HG02973 (cell line): ENCODE results near the gene SRRM2.

Source experiments
- ATAC-seq: cut with Tn5 transposase; IDR thresholded peaks from one replicate; pipeline ENCODE4 v1.9.1; 2021; ENCODE audit warnings: moderate library complexity; ENCODE audit not compliant: unreplicated experiment

Gene SRRM2

DNA sequence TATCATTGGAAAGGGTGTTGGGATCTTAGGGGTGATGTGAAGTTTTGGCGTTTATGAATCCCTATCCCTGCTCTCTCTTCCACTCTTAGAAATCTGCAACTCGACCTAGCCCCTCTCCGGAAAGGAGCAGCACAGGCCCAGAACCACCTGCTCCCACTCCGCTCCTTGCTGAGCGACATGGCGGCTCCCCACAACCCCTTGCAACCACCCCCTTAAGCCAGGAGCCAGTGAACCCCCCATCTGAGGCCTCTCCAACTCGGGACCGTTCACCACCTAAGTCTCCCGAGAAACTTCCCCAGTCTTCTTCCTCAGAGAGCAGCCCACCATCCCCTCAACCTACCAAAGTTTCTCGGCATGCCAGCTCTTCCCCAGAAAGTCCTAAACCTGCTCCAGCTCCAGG lies 9.0 kb downstream of the SRRM2 start:
- ATAC-seq = no peak

GRCh38 chr16:2761886-2762583 lies 9.6 kb downstream of the SRRM2 start:
- no peak for ATAC-seq

- no peak for ATAC-seq
Measured at GRCh38 chr16:2762711-2763110, 10.3 kb downstream of the SRRM2 start.

GRCh38 chr16:2763173-2763572 lies 10.7 kb downstream of the SRRM2 start:
- no peak for ATAC-seq

DNA sequence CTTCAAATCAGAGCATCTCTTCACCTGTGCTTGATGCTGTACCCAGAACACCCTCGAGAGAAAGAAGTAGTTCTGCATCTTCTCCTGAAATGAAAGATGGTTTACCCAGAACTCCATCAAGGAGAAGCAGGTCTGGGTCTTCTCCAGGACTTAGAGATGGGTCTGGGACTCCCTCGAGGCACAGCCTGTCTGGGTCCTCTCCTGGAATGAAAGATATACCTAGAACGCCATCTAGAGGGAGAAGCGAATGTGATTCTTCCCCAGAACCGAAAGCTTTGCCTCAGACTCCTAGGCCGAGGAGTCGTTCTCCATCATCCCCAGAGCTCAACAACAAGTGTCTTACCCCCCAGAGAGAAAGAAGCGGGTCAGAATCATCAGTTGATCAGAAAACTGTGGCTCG lies 12.3 kb downstream of the SRRM2 start:
- no peak for ATAC-seq

DNA sequence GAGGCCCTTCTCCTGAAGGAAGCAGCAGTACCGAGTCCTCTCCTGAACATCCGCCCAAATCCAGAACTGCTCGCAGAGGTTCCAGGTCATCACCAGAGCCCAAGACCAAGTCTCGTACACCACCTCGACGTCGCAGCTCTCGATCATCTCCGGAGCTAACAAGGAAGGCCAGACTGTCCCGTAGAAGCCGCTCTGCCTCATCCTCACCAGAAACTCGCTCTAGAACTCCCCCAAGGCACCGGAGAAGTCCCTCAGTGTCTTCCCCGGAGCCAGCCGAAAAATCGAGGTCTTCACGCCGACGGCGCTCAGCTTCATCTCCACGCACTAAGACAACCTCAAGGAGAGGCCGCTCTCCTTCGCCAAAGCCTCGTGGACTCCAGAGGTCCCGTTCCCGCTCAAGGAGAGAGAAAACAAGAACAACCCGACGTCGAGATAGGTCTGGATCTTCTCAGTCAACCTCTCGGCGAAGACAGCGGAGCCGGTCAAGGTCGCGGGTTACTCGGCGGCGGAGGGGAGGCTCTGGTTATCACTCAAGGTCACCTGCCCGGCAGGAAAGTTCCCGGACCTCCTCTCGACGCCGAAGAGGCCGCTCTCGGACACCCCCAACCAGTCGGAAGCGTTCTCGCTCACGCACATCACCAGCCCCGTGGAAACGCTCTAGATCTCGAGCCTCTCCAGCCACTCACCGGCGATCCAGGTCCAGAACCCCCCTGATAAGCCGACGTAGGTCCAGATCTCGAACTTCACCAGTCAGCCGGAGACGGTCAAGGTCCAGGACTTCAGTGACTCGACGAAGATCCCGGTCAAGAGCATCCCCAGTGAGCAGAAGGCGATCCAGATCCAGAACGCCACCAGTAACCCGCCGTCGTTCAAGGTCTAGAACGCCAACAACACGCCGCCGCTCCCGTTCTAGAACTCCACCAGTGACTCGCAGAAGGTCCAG lies 13.3 kb downstream of the SRRM2 start:
- ATAC-seq = no peak

DNA sequence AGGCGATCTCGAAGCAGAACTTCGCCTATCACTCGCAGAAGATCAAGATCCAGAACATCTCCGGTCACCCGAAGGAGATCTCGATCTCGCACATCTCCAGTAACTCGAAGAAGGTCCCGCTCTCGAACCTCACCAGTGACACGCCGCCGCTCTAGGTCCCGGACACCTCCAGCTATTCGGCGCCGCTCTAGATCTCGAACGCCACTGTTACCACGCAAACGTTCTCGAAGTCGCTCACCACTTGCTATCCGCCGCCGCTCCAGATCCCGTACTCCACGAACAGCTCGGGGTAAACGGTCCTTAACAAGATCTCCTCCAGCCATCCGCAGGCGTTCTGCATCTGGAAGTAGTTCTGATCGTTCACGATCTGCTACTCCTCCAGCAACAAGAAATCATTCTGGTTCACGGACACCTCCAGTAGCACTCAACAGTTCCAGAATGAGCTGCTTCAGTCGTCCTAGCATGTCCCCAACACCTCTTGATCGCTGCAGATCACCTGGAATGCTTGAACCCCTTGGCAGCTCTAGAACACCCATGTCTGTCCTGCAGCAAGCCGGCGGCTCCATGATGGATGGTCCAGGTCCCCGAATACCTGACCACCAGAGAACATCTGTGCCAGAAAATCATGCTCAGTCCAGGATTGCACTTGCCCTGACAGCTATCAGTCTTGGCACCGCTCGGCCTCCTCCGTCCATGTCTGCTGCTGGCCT lies 14.1 kb downstream of the SRRM2 start:
- no peak for ATAC-seq

DNA sequence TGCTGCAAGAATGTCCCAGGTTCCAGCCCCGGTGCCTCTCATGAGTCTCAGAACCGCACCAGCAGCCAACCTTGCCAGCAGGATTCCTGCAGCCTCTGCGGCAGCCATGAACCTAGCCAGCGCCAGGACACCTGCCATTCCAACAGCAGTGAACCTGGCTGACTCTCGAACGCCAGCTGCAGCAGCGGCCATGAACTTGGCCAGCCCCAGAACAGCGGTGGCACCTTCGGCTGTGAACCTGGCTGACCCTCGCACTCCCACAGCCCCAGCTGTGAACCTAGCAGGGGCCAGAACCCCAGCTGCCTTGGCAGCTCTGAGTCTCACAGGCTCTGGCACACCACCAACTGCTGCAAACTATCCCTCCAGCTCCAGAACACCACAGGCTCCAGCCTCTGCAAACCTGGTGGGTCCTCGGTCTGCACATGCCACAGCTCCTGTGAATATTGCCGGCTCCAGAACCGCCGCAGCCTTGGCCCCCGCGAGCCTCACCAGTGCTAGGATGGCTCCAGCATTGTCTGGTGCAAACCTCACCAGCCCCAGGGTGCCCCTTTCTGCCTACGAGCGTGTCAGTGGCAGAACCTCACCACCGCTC lies 14.8 kb downstream of the SRRM2 start:
- ATAC-seq = no peak

DNA sequence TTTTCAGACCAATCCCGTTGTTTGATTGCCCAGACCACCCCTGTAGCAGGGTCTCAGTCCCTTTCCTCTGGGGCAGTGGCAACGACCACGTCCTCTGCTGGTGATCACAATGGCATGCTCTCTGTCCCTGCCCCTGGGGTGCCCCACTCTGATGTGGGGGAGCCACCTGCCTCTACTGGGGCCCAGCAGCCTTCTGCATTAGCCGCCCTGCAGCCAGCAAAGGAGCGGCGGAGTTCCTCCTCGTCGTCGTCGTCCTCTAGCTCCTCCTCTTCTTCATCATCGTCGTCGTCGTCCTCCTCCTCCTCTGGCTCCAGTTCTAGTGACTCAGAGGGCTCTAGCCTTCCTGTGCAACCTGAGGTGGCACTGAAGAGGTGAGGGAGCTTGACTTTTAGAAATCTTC lies 15.5 kb downstream of the SRRM2 start:
- no peak for ATAC-seq

- no peak for ATAC-seq
Measured at GRCh38 chr16:2768403-2769089, 16.1 kb downstream of the SRRM2 start.

DNA sequence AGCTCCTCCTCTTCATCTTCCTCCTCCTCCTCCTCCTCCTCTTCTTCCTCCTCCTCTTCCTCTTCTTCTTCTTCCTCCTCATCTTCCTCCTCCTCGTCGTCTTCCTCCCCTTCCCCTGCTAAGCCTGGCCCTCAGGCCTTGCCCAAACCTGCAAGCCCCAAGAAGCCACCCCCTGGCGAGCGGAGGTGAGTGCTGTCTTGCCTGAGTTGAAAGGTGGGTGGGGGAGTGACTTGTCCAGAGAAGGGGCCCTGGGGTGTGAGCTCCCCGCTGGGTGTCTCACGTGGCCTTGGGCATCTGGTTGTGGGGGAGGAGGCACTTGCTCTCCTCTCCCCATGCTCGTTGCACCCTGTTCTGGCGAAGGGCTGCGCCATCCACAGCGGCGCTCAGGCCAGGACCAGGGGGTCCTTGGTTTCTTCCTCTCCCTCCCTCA lies 16.7 kb downstream of the SRRM2 start:
- no peak for ATAC-seq

GRCh38 chr16:2769675-2770056 lies 17.2 kb downstream of the SRRM2 start:
- no peak for ATAC-seq

DNA sequence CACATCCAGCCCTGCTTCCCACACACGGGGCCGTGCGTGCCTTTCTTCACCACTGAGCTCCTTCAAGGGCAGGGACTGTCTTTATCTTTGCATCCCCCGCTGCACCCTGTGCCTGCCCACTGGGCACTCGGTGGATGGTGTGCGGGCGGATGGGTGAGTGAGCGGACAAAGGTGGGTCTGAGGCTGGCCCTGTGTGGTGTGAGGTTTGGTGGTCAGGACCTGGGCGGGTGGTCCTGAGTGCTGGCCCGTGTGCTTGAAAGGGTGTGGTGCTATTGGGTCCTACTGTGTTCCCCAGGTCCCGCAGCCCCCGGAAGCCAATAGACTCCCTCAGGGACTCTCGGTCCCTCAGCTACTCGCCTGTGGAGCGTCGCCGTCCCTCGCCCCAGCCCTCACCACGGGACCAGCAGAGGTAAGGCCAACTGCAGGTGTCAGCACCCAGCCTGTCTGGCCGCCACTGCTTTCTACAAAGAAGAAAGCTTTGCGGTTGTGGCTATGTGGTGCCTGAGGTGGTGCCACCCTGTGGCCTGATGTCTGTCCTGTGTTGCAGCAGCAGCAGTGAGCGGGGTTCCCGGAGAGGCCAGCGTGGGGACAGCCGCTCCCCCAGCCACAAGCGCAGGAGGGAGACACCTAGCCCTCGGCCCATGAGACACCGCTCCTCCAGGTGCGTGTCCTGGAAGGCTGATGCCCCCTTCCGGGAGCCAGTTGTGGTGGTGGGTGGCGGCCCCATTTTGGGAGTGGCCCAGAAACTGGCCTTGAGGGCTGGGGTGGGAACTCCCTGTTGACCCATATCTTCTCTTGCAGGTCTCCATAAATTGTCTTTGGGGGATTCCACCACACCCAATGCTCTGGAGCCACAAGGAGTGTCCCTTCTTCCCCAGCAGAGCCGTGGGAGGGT lies 17.9 kb downstream of the SRRM2 start:
- ATAC-seq = no peak

DNA sequence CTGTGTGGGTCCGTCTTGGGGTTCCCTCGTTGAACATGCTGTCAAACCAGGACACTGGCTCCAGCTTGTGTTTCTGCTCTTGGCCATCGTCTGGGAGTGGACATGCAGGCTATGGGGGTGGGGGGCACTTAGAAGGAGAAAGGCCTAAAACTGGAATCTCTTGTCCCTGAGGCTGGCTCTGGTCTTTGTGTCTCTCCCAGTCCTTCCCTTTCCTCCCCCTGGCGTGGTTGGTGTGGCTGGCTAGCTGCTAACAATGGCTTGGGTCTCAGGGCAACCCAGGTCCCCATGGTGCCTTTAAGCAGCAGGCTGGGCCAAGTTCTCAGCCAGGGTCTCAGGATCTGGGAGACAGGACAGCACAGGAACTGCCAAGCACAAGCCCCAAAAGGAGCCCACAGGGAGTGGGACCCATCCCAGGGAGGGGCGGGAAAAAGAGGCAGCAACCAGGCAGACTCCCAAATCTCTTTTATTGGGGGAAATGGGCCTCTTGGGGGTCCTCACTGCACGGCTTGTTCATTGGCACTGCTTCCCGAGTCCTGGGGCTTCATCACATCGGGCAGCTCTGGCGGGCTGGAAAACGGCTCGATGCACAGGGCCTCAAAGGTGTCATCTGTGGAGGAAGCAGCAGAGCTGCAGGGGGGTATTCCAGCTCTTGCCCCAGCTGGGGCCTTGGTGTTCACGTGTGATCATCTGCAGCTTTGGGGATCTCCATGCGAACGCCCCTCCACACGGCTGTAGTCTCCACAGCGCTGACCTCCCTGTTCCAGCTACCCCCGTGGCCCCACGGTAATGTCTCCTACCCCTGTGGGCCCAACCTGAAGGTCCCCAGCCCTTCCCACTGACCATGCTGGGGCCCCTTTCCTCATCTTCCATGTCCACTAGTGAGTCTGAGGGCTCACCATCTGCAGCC lies 19.3 kb downstream of the SRRM2 start:
- no peak for ATAC-seq

- no peak for ATAC-seq
Measured at GRCh38 chr16:2773188-2773968, 20.9 kb downstream of the SRRM2 start.

GRCh38 chr16:2774161-2774891 lies 21.9 kb downstream of the SRRM2 start:
- no peak for ATAC-seq

GRCh38 chr16:2775131-2775716 lies 22.8 kb downstream of the SRRM2 start:
- ATAC-seq = no peak
